Sigmoid colon (tissue), 4 donors: ENCODE results near the gene PSMD13.
"Not testable (repeated sequence)": the region's sequence is repeated elsewhere in the genome, so short reads cannot be mapped to it uniquely, and the experiment has no call there.

Experiments used
- CTCF ChIP-seq, 4 experiments: fragments of 450-650 bp in 3 of 4; fragments of 200-600 bp in 1 of 4; IDR thresholded peaks; one replicate each; pipeline ENCODE4 v1.5.1; 2016 to 2019; ENCODE audit warnings: antibody characterized with exemption in 4 of 4, mild to moderate bottlenecking in 3 of 4, moderate library complexity in 2 of 4
- POLR2A ChIP-seq, 2 donors: fragments of 450-650 bp; IDR thresholded peaks; one replicate each; pipeline ENCODE4 v1.6.1; 2016; ENCODE audit warnings: antibody characterized with exemption in 2 of 2, mild to moderate bottlenecking in 2 of 2, moderate library complexity in 2 of 2
- POLR2AphosphoS5 ChIP-seq, 4 donors: sonication (generic); formaldehyde crosslinking; IDR thresholded peaks; one replicate each; pipeline ENCODE4 v1.6.1; 2017; ENCODE audit warnings: antibody characterized with exemption in 4 of 4

- TF ChIP-seq POLR2AphosphoS5, CTCF, POLR2A (IDR thresholded peaks at IDR 0.05): not testable (repeated sequence)
These were observed 43.3 kb upstream of the PSMD13 start for GRCh38 chr11:193481-193880.
